Skeletal muscle satellite cell (primary cell): Measurements from ENCODE around the gene CFHR2.
"Not testable (repeated sequence)": the region's sequence is repeated elsewhere in the genome, so short reads cannot be mapped to it uniquely, and the experiment has no call there.

ENCODE experiments used
- H3K27me3 ChIP-seq: 2 replicates; pipeline ENCODE4 v1.7.0; 2013; ENCODE audit warnings: low read length; ENCODE audit not compliant: control insufficient read depth, insufficient read depth
- H3K36me3 ChIP-seq: 2 replicates; pipeline ENCODE4 v1.7.0; 2013; ENCODE audit warnings: mild to moderate bottlenecking, control low read depth, low read length; ENCODE audit not compliant: insufficient read depth
- H3K4me1 ChIP-seq: 2 replicates; pipeline ENCODE4 v1.7.0; 2013; ENCODE audit warnings: low read length; ENCODE audit not compliant: control insufficient read depth, insufficient read depth
- H3K4me2 ChIP-seq: 2 replicates; pipeline ENCODE4 v1.7.0; 2013; ENCODE audit warnings: mild to moderate bottlenecking, low read length
- H3K4me3 ChIP-seq: 2 replicates; pipeline ENCODE4 v1.7.0; 2013; ENCODE audit warnings: low read length
- H3K9ac ChIP-seq: 2 replicates; pipeline ENCODE4 v1.7.0; 2013; ENCODE audit warnings: mild to moderate bottlenecking, low read depth, low read length, moderate library complexity
- H3K9me3 ChIP-seq: replicated peaks from 2 replicates; pipeline ENCODE4 v1.7.0; 2013; ENCODE audit warnings: mild to moderate bottlenecking, control low read depth, low read length

The CFHR2 gene

GRCh38 chr1:196955926-196956325 is 12.4 kb downstream of the CFHR2 start:
- Histone ChIP-seq H3K4me1 (no peaks in the 10 kb centered on the region), H3K9ac (no peak overlapping the region), H3K36me3 (no peaks in the 10 kb centered on the region), H3K27me3 (no peaks in the 10 kb centered on the region), H3K9me3 (no peaks in the 10 kb centered on the region), H3K4me3 (no peak overlapping the region), H3K4me2 (no peak overlapping the region)

GRCh38 chr1:196960854-196961253 is 17.3 kb downstream of the CFHR2 start:
- H3K4me3 ChIP-seq = no peak overlapping the region
- H3K4me1 ChIP-seq = no peaks in the 10 kb centered on the region
- H3K27me3 ChIP-seq = no peaks in the 10 kb centered on the region
- no peak overlapping the region for H3K4me2 ChIP-seq
- no peaks in the 10 kb centered on the region for H3K9me3 ChIP-seq
- no peaks in the 10 kb centered on the region for H3K36me3 ChIP-seq
- no peak overlapping the region for H3K9ac ChIP-seq

DNA sequence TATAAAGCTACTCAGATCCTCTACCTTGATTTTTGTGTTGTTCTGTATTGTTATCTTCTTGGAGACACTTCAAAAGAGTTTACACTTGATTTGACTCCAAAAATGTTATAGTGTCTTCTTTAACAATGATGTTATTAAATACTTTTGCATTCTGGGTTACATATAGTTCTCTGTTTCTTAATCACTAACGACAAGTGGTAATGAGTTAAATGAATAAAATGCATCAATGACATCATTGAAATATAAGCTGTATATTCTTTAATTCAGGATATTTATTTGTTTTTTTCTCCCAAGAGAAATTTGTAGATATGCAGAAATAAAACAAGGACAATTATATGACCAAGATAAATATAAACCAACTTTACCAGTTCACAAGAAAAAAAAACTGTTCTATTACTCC is 26.6 kb downstream of the CFHR2 start:
- no peak overlapping the region for H3K4me2 ChIP-seq
- no peaks in the 10 kb centered on the region for H3K4me1 ChIP-seq
- H3K36me3 ChIP-seq = no peaks in the 10 kb centered on the region
- H3K4me3 ChIP-seq = no peak overlapping the region
- no peaks in the 10 kb centered on the region for H3K9me3 ChIP-seq
- no peaks in the 10 kb centered on the region for H3K27me3 ChIP-seq
- no peak overlapping the region for H3K9ac ChIP-seq

GRCh38 chr1:196976278-196976677 is 32.7 kb downstream of the CFHR2 start:
- Histone ChIP-seq H3K4me2 (no peak overlapping the region), H3K4me3 (no peak overlapping the region), H3K36me3 (no peaks in the 10 kb centered on the region), H3K9me3 (no peaks in the 10 kb centered on the region), H3K4me1 (no peaks in the 10 kb centered on the region), H3K9ac (no peak overlapping the region), H3K27me3 (no peaks in the 10 kb centered on the region)

DNA sequence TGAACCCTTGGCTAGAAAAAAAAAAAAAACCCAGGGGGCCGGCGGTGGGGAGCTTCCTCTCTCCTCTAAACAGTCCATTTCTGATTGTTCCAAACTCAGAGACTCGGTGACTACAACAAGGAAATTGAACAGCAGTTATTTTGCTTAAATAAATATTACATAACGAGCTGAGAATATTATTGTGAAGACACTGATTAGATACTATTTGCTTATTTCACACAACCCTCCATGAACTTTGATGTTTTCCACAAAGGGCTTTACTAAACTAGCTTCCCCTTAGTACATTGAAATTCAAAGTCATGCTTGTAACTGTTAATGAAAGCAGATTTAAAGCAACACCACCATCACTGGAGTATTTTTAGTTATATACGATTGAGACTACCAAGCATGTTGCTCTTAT is 33.7 kb downstream of the CFHR2 start, which contains the start of gene CFHR5:
CFHR5 (plus strand) TSS at position 279 of the 400 bp plus-strand sequence; CDS start at position 388, 109 bp downstream.
- Histone ChIP-seq H3K27me3 (no peaks in the 10 kb centered on the region), H3K9me3 (no peaks in the 10 kb centered on the region), H3K36me3 (no peaks in the 10 kb centered on the region), H3K9ac (no peak within 1 kb of the TSS), H3K4me1 (no peaks in the 10 kb centered on the region), H3K4me3 (no peak within 1 kb of the TSS), H3K4me2 (no peak within 1 kb of the TSS)

DNA sequence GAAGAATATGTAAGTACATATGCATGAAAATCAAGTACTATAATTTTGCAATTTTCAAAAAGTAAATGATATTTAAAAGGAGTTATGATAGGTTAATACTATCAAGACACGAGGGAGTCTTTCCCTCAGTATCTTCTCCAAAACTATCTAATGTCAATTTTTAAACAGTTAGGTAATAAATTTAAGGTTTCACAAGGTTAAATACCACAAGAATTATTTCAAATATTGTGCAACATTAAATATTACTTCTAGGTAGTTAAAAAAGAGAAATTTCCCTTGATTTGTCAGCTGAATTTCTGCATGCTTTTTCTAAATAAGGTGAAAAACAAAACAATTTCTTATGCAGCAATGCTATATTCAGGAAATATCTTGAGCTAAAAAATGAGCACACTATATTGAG is 37.3 kb downstream of the CFHR2 start:
- Histone ChIP-seq H3K4me2 (no peak overlapping the region), H3K36me3 (no peaks in the 10 kb centered on the region), H3K4me3 (no peak overlapping the region), H3K9ac (no peak overlapping the region), H3K4me1 (no peaks in the 10 kb centered on the region), H3K27me3 (no peaks in the 10 kb centered on the region), H3K9me3 (no peaks in the 10 kb centered on the region)

DNA sequence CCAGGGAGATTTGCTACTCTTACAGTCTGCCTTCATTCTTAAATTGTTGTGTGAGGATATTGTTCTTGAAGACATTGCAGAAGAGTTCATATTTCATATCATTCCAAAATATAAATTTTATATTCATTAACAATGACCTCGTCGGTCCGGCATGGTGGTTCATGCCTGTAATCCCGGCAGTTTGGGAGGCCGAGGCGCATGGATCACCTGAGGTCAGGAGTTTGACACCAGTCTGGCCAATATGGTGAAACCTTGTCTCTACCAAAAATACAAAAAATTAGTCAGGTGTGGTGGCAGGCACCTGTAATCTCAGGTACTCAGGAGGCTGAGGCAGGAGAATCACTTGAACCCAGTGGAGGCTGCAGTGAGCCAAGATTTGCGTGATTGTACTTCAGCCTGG is 38.7 kb downstream of the CFHR2 start:
- not testable (repeated sequence) for H3K4me2 ChIP-seq, H3K4me3 ChIP-seq, H3K9ac ChIP-seq, H3K36me3 ChIP-seq, H3K4me1 ChIP-seq, H3K9me3 ChIP-seq, H3K27me3 ChIP-seq

DNA sequence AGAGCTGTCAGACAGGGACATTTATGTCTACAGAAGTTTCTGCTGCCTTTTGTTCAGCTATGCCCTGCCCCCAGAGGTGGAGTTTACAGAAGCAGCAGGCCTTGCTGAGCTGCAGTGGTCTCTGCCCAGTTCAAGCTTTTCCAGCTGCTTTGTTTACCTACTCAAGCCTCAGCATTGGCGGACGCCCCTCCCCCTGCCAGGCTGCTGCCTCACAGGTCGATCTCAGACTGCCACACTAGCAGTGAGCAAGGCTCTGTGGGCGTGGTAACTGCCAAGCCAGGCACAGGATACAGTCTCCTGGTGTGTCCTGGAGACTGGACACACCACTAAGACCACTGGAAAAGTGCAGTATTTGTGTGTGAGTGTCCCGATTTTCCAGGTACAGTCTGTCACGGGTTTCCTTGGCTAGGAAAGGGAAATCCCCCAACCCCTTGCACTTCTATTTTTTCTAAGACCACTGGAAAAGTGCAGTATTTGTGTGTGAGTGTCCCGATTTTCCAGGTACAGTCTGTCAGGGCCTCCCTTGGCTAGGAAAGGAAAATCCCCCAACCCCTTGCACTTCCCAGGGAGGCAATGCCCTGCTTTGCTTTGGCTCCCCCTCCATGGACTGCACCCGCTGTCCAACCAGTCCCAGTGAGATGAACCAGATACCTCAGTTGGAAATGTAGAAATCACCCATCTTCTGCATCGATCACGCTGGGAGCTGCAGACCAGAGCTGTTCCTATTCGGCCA is 48.5 kb downstream of the CFHR2 start:
- H3K4me3 ChIP-seq, H3K9me3 ChIP-seq, H3K36me3 ChIP-seq, H3K4me1 ChIP-seq, H3K4me2 ChIP-seq, H3K27me3 ChIP-seq, H3K9ac ChIP-seq: not testable (repeated sequence)

GRCh38 chr1:196993916-196994315 is 50.4 kb downstream of the CFHR2 start:
- no peaks in the 10 kb centered on the region for H3K36me3 ChIP-seq
- no peak overlapping the region for H3K4me2 ChIP-seq
- peaks cover 4% of the 10 kb centered on the region for H3K4me1 ChIP-seq
- no peak overlapping the region for H3K9ac ChIP-seq
- H3K27me3 ChIP-seq = no peaks in the 10 kb centered on the region
- no peak overlapping the region for H3K4me3 ChIP-seq
- H3K9me3 ChIP-seq = no peaks in the 10 kb centered on the region

DNA sequence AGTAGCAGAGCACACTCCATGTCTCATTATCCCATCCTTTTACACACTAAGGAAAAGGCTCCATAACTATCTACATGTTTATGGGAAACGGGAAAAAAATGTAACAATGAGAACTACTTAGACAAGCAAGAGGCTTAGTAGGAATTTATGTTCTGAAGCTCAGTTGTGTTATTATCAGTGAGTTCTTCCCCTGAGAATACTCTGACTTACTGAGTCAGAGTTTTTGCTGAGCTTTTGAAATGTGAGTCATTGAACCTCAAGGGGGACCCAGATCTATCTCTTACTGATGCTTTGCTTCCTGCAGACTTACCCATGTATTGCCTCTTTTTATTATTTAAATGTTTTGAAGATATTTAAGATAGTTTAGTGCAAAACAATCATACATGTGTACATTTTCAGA is 53.9 kb downstream of the CFHR2 start:
- Histone ChIP-seq H3K4me1 (peaks cover 4% of the 10 kb centered on the region), H3K9me3 (no peaks in the 10 kb centered on the region), H3K4me2 (peak overlapping the region; percentile 2), H3K9ac (no peak overlapping the region), H3K4me3 (no peak overlapping the region), H3K36me3 (no peaks in the 10 kb centered on the region), H3K27me3 (no peaks in the 10 kb centered on the region)

- Histone ChIP-seq H3K9ac (no peak overlapping the region), H3K9me3 (no peaks in the 10 kb centered on the region), H3K27me3 (no peaks in the 10 kb centered on the region), H3K4me2 (no peak overlapping the region), H3K4me1 (peaks cover 4% of the 10 kb centered on the region), H3K4me3 (no peak overlapping the region), H3K36me3 (no peaks in the 10 kb centered on the region)
These were observed 58.3 kb downstream of the CFHR2 start for GRCh38 chr1:197001828-197002227.

DNA sequence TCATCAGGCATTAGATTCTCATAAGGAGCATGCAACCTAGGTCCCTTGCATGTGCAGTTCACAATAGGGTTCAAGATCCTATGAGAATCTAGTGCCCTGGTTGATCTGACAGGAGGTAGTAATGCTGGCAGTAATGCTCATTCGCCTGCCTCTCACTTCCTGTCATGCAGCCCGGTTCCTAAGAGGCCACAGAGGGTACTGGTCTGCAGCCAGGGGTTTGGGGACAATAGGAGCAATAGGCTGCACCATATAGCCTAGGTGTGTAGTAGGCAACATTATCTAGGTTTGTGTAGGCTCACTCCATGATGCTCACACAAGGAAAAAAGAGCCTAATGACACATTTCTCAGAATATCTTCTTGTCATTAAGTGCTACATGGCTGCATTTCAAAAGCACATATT is 59.6 kb downstream of the CFHR2 start:
- no peak overlapping the region for H3K4me3 ChIP-seq
- no peaks in the 10 kb centered on the region for H3K9me3 ChIP-seq
- H3K27me3 ChIP-seq = no peaks in the 10 kb centered on the region
- H3K4me1 ChIP-seq = no peaks in the 10 kb centered on the region
- no peak overlapping the region for H3K9ac ChIP-seq
- no peak overlapping the region for H3K4me2 ChIP-seq
- no peaks in the 10 kb centered on the region for H3K36me3 ChIP-seq
